HFFc6 (cell line): ENCODE measurements around the gene XPO6. TPM values are rescaled to one million over a fixed set of nuclear protein-coding genes. Genes with fewer than 3 reads are reported as not detected.

Experiments
- DNase-seq: peaks from one replicate; pipeline ENCODE4 v3.0.0-alpha.2; 2018
- H3K27ac Mint-ChIP-seq: 2 replicates; pipeline ENCODE4 v1.8.0; 2020; ENCODE audit warnings: mild to moderate bottlenecking, mixed read lengths
- H3K27me3 Mint-ChIP-seq: 2 replicates; pipeline ENCODE4 v1.8.0; 2021; ENCODE audit warnings: mild to moderate bottlenecking, moderate library complexity, mixed read lengths; ENCODE audit not compliant: insufficient read depth
- H3K36me3 Mint-ChIP-seq: 2 replicates; pipeline ENCODE4 v1.8.0; 2021; ENCODE audit warnings: low read depth, mixed read lengths
- H3K4me1 Mint-ChIP-seq: 2 replicates; pipeline ENCODE4 v1.8.0; 2020; ENCODE audit warnings: low read depth, mixed read lengths
- H3K4me3 Mint-ChIP-seq: 2 replicates; pipeline ENCODE4 v1.8.0; 2020; ENCODE audit warnings: mild to moderate bottlenecking, moderate library complexity, mixed read lengths
- H3K9me3 Mint-ChIP-seq: 2 replicates; pipeline ENCODE4 v1.8.0; 2020; ENCODE audit warnings: mild to moderate bottlenecking, mixed read lengths
- CTCF ChIP-seq: fragments of 200-600 bp; sonication (generic); IDR thresholded peaks from 2 replicates; pipeline ENCODE4 v1.5.0; 2021; ENCODE audit warnings: antibody characterized with exemption, mild to moderate bottlenecking
- total RNA-seq, 6 experiments: library from RNA; stranded (reverse); fragmentation: NEBNext Ultra II Directional; extraction: Animal tissue kit (Norgen Biotek cat#: 25700); gene quantifications; 2 replicates in 1 of 6; 3 replicates in 5 of 6; pipeline ENCODE4 v1.2.3, GENCODE V29; 2021

The XPO6 gene
- total RNA-seq, 6 experiments from 2014 or later, result 161 to 200 (median 173) TPM

- Mint-ChIP-seq H3K27me3 (peaks cover 56% of the 10 kb centered on the region), H3K9me3 (no peaks in the 10 kb centered on the region), H3K4me3 (no peak overlapping the region), H3K36me3 (no peaks in the 10 kb centered on the region), H3K27ac (no peak overlapping the region), H3K4me1 (no peaks in the 10 kb centered on the region)
- no peak for DNase-seq
- TF ChIP-seq CTCF, result no peak
Measured at GRCh38 chr16:28061352-28062101, 150.2 kb downstream of the XPO6 start.

- Mint-ChIP-seq H3K4me3 (no peak overlapping the region), H3K36me3 (no peaks in the 10 kb centered on the region), H3K4me1 (no peaks in the 10 kb centered on the region), H3K27ac (no peak overlapping the region), H3K9me3 (no peaks in the 10 kb centered on the region), H3K27me3 (peaks cover 49% of the 10 kb centered on the region)
- no peak for DNase-seq
- TF ChIP-seq CTCF, result no peak
Measured at GRCh38 chr16:28059841-28060575, 151.8 kb downstream of the XPO6 start.

GRCh38 chr16:28058839-28059589, 152.8 kb downstream of the XPO6 start:
- H3K4me1 Mint-ChIP-seq, result no peaks in the 10 kb centered on the region
- DNase-seq, result no peak
- no peak overlapping the region for H3K27ac Mint-ChIP-seq
- H3K27me3 Mint-ChIP-seq, result peaks cover 47% of the 10 kb centered on the region
- no peak for TF ChIP-seq CTCF
- no peaks in the 10 kb centered on the region for H3K36me3 Mint-ChIP-seq
- no peaks in the 10 kb centered on the region for H3K9me3 Mint-ChIP-seq
- H3K4me3 Mint-ChIP-seq, result no peak overlapping the region

GRCh38 chr16:28057949-28058348, 153.8 kb downstream of the XPO6 start:
- no peak for TF ChIP-seq CTCF
- Mint-ChIP-seq H3K36me3 (no peaks in the 10 kb centered on the region), H3K27ac (no peak overlapping the region), H3K9me3 (no peaks in the 10 kb centered on the region), H3K4me3 (no peak overlapping the region), H3K27me3 (peaks cover 52% of the 10 kb centered on the region), H3K4me1 (peaks cover 7% of the 10 kb centered on the region; the same call in 1 of the 2 replicates)
- DNase-seq, result no peak

GRCh38 chr16:28053461-28053860, 158.3 kb downstream of the XPO6 start:
- no peak for DNase-seq
- Mint-ChIP-seq H3K27ac (no peak overlapping the region), H3K4me3 (no peak overlapping the region), H3K27me3 (peaks cover 23% of the 10 kb centered on the region), H3K9me3 (peaks cover 6% of the 10 kb centered on the region), H3K4me1 (peaks cover 7% of the 10 kb centered on the region; the same call in 1 of the 2 replicates), H3K36me3 (peaks cover 5% of the 10 kb centered on the region; the same call in 1 of the 2 replicates)
- no peak for TF ChIP-seq CTCF
